Fibroblast of skin of right quadriceps (primary cell): Measurements from ENCODE around the gene MPC2.

Source experiments
- DNase-seq: peaks from one replicate; pipeline ENCODE4 v3.0.0-alpha.2; 2013

The MPC2 gene

GRCh38 chr1:167936930-167937708 is at the start of gene MPC2:
Gene MPC2 (minus strand): TSS chr1:167937072. CDS start chr1:167935841, 1,231 bp downstream.
- peak; percentile 71 for DNase-seq

- DNase-seq = peak; percentile 4
These were observed 48.1 kb upstream of the MPC2 start for GRCh38 chr1:167984886-167985489.

DNA sequence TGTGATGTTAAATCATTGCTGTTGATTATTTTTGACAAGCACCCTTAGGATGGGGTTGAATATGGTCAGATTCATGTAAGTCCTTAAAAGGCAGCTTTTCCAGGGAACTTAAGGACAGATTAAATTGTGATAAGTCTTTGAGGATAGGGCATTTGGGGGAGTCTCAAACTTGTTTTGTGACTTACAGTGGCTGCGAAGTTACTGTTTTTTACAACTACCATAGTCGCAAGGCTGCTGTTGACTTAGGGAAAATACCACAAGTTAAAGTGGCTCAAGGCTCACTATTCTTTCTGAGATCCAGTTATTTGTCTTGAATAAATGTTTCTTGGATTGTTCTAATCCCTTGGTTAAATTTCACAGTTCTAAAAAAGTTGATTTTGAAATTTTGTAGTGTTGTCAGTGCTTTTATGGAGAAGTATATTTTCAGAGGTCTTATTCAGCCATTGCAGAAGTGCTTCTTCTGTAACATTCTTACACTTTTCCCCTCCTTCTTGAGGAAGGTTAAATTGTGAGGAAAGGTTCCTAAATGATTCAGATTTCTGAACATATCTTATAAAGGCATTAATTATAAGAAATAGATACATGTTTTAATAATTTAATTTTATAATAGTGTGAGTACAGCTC is 47.0 kb upstream of the MPC2 start:
- no peak for DNase-seq

DNA sequence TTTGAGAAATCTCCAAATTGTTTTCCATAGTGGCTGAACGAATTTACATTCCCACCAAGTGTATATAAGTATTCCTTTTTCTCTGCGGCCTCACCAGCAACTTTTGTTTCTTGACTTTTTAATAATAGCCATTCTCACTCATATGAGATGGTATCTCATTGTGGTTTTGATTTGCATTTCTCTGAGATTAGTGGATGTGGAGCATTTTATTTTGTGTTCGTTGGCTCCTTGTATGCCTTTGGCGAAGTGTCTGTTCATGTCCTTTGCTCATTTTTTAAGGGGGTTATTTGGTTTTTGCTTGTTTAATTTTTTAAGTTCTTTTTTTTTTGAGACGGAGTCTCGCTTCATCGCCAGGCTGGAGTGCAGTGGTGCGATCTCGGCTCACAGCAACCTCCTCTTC is 45.1 kb upstream of the MPC2 start:
- peak; percentile 14 for DNase-seq

DNA sequence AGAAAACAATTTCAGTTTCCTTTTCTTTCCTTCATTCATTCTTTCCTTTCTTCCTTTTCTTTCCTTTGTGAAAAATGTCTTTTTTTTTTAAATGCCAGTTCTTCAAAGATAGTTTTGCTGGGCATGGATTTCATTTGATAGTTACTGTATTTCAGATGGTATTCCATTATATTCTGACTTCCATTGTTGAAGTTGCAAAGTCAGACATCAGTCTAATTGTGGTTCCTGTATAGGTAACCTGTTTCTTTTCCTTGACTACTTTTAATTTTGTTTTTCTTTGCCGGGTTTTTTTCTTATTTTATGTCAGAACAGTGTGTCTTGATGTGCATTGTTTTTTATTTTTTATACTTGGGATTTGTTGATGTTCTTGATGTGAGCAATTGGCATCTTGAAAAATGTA is 40.4 kb upstream of the MPC2 start:
- DNase-seq = no peak

DNA sequence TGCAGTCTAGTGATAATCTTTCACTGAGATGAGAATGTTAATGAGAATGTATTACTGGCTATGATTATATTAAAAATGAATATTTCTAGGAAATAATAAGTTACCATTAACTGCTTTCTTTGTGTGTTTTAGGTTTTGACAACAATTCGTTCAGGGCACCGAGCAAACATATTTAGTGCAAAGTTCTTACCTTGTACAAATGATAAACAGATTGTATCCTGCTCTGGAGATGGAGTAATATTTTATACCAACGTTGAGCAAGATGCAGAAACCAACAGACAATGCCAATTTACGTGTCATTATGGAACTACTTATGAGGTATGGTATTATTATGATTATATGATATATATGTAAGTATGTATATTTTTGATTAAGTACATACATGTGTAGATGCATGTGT is 37.8 kb upstream of the MPC2 start:
- no peak for DNase-seq

DNA sequence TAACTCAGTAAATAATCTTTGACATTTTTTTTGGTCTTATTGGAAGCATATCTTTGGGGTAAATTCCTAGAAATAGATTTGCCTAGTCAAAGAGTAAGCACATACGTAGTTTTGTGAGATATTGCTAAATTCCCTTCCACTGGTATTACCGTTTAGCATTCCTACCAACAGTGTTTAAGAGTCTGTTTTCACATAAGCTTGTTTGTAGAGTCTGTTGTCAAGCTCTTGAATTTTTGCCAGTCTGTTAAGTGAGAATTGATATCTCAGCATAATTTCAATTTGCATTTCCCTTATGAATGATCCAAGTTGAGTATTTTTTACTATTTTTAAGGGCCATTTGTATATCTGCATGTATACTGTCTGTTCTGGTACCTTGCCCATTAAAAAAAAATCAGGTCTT is 37.0 kb upstream of the MPC2 start:
- DNase-seq = no peak

GRCh38 chr1:167968569-167968968 is 31.7 kb upstream of the MPC2 start:
- DNase-seq = no peak

GRCh38 chr1:167966050-167966449 is 29.2 kb upstream of the MPC2 start:
- no peak for DNase-seq

DNA sequence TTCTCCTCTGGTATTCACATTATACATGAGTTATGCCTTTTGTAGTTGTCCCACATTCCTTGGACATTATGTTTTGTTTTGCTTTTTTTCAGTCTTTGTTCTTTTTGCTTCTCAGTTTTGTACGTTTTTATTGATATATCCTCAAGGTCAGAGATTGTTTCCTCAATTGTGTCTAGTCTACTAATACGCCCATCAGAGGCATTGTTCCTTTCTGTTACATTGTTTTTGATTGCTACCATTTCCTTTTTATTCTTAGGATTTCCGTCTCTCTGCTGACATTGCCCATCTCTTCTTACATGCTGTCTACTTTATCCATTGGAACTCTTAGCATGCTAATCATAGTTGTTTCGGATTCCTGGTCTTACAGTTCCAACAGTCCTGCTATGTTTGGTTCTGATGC is 27.8 kb upstream of the MPC2 start:
- no peak for DNase-seq

- peak; percentile 10 for DNase-seq
These were observed 20.8 kb upstream of the MPC2 start for GRCh38 chr1:167957710-167958109.

DNA sequence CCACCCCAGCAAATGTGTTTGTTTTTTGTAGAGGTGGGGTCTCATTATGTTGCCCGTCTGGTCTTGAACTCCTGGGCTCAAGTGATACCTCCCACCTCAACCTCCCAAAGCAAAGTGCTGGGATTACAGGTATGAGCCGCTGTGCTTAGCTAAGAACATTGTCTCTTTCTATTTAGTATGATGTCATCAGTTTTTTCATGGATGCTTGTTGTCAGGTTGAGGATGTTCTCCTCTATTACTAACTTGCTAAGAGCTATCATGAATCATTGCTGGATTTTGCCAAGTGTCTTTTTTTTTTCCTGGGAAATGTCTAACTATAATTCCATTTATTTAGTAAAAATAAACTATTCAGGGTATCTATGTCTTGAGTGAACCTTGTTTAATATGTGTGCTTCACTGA is 19.0 kb upstream of the MPC2 start:
- DNase-seq = no peak

- no peak for DNase-seq
These were observed 13.7 kb upstream of the MPC2 start for GRCh38 chr1:167950569-167950968.

DNA sequence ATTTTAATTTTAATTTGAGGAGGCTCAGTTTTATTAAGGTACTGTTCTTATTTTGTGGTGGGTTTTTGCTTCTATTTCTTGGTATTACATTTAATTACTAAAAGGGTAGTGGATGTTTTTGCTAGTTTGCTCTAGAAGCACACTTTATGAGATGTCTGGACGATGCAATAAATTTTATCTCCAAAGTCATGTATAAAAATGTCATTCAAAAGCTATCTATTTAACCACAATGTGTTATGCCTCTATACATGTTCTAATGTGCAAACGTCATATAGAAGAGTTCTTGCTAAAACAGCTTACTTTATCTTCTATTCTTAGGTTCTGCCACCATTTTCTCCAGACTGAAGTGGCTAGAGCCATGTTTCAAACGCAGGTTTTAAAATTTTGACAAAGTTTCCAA is 12.9 kb upstream of the MPC2 start:
- DNase-seq = peak; percentile 3

- no peak for DNase-seq
These were observed 10.9 kb upstream of the MPC2 start for GRCh38 chr1:167947733-167948132.

- DNase-seq = no peak
These were observed 6.7 kb upstream of the MPC2 start for GRCh38 chr1:167943541-167943940.

DNA sequence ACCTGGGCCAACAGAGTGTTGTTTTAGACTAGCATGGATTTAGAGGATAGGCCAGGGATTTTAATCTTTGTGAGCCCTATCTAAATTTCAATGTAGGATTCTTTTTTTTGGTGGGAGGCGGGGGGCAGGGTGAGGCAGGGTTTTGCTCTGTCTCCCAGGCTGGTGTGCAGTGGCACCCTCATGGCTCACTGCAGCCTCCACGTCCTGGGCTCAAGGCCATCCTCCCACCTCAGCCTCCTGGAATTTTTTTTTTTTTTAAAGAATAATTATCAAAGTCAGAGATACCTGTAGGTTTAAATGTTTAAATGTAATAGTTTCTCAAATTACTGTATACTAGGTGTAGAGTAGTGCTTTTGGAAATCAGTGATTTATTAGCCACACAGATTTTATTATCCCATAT is 3.4 kb upstream of the MPC2 start:
- no peak for DNase-seq

DNA sequence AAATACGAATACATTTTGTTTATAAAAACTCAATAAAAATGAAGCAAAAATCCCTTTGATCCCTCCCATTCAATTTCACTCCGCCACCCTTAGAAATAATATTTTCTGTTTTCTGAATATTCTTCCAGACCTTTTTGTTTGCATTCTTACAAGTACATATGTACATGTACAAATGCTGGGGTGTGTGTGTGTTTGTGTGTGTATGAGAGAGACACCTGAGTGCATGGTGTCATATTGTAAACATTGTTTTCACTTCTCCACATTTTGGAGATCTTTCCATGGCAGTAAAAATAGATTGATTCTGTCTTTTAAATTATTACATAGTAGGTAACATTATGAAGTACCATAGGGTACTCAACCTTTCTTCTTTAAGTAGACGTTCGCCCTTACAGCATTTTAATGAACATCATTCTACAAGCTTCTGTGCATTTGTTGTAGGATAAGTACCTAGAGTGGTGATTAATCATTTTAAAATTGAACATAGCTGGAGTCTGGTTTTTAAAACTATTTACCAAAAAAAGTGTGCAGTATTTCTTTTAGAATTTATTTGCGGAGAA is 1.3 kb upstream of the MPC2 start:
- no peak for DNase-seq

DNA sequence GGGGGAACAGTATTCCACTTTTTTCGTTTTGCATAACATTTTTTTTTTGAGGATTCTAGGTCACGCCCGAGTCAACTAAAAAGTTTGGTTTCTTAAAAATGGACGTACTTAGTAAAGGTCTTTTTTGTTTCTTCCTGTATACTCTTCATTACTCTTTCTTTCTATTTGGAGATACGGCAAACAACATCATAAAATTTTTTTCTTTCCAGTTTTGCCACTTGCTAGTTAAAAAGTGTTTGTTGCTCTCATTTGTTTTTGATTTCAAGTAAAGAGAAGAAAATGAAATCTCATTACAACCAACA is 788 bp upstream of the MPC2 start:
- DNase-seq = no peak

DNA sequence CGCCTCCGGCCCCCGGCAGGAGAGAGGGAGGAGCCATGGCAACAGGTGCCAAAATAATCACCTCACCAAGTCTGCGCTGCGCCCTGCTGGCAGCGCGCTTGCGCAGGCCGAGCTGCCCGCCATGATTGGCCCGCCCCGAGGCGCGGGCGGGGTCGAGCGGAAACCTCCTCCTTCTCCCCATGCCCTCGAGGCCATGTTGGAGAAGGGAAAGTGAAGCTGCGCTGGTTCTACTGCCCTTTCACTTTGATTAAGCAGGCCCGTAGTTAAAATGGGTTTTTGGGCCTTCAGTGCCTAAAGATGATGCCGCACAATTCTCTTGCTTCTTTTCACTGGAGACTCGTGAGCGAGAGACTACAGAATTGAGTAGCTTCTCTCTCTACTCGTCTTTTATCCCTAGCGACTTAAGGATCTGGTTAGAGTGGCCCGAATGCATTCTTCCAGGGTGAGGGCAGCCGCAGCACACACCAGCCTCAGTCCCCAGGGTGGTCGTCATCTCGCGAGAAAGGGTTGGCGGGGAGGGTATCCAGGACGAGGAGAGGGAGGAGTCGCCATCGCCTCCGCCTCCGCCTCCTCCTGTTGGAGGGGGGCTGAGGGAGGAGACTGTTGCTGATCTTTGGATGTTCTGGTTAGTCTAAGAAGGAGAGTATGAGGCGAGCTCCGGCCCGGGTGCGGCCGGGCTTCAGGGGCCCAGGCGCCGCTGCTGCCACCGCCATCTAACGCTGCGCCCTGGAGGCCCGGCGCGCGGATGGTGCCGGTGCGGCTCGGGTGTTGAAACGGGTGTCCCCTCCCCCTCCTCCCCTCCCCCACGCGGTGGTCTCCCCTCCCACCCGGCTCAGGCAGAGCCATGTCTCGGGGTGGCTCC is 573 bp downstream of the MPC2 start, which contains the start of gene DCAF6:
Gene DCAF6 (plus strand): TSS at position 616 of the 862 bp plus-strand sequence. CDS start 229 bp downstream, at position 845.
- DNase-seq = peak; percentile 98

DNA sequence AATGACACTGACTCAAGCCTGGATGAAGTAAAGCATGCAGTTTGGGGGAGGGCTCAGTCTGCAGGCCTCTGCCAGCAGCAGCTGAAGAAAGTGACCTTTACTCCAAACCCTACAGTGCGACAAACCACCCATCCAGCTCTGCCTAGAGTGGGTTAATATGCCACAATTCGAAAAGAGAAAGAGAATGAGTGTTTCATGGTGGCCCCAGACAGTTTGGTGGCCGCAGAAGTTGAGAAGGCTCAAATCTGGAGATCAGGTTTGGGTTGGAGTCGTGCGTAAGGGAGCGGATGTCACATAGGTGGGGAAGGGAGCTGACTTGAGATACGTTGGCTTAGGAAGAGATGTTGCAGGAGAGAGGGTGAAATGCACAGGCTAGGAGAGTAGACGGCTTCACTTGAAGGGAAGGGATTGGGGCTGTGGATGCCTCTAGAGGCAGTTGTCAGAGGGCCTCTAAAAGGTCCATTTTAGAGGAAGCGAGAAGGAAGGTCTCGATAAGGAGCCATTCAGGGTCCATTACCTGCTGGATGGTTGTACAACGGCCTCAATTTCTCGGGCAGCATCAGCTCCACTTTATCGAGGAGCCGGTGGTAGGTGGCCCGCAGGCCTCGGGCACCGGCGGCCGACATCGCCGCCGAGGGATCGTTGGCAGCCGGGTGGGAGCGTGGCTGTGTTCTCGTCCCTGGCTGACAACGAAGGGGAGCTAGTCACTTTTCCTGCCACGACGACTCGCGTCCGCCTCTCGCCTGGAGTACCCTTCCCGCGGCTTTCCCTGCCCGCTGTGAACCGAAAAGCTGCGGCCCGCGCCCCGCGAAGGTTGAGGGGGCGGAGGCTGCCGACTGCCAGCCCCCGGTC is 1.4 kb downstream of the MPC2 start:
- DNase-seq = peak; percentile 24
